Trophoblast cell (in vitro differentiated cells and primary cell): ENCODE results near the gene DLEC1. TPM values are rescaled to one million over a fixed set of nuclear protein-coding genes. Genes with fewer than 3 reads are reported as not detected.

Source experiments
- DNase-seq, 2 donors: peaks; one replicate each; pipeline ENCODE4 v3.0.0-alpha.2; 2016
- H2AFZ ChIP-seq: 2 replicates; pipeline ENCODE4 v1.6.1; 2013; ENCODE audit warnings: low read length, moderate library complexity, mild to moderate bottlenecking; ENCODE audit not compliant: insufficient read depth, poor library complexity
- H2AK5ac ChIP-seq: 2 replicates; pipeline ENCODE4 v1.6.1; 2013; ENCODE audit warnings: mild to moderate bottlenecking, low read length
- H2BK120ac ChIP-seq: 2 replicates; pipeline ENCODE4 v1.6.1; 2013; ENCODE audit warnings: low read length, mild to moderate bottlenecking, moderate library complexity; ENCODE audit not compliant: insufficient read depth, poor library complexity
- H2BK12ac ChIP-seq: 2 replicates; pipeline ENCODE4 v1.6.1; 2013; ENCODE audit warnings: mild to moderate bottlenecking, low read length, moderate library complexity
- H2BK5ac ChIP-seq: 2 replicates; pipeline ENCODE4 v1.6.1; 2013; ENCODE audit warnings: low read length, low read depth, moderate library complexity, mild to moderate bottlenecking; ENCODE audit not compliant: poor library complexity
- H3K14ac ChIP-seq: 2 replicates; pipeline ENCODE4 v1.6.1; 2013; ENCODE audit warnings: mild to moderate bottlenecking, low read length
- H3K18ac ChIP-seq: 2 replicates; pipeline ENCODE4 v1.6.1; 2013; ENCODE audit warnings: mild to moderate bottlenecking, low read length
- H3K23ac ChIP-seq: 2 replicates; pipeline ENCODE4 v1.6.1; 2013; ENCODE audit warnings: low read length
- H3K27ac ChIP-seq: 2 replicates; pipeline ENCODE4 v1.5.1; 2013; ENCODE audit warnings: low read depth, mild to moderate bottlenecking, inconsistent platforms, low read length, moderate library complexity
- H3K27me3 ChIP-seq: 2 replicates; pipeline ENCODE4 v1.6.1; 2013; ENCODE audit warnings: inconsistent platforms, mild to moderate bottlenecking, low read length, moderate library complexity; ENCODE audit not compliant: insufficient read depth
- H3K36me3 ChIP-seq, 2 experiments: 1 replicate in 1 of 2; 2 replicates in 1 of 2; pipeline ENCODE4 v1.6.1; 2013; ENCODE audit warnings: low read length in 2 of 2, mild to moderate bottlenecking in 2 of 2, moderate library complexity in 1 of 2; ENCODE audit not compliant: insufficient read depth in 2 of 2, control insufficient read depth in 1 of 2
- H3K4ac ChIP-seq: 2 replicates; pipeline ENCODE4 v1.6.1; 2013; ENCODE audit warnings: low read depth, mild to moderate bottlenecking, low read length, moderate library complexity
- H3K4me1 ChIP-seq, 2 experiments: 1 replicate in 1 of 2; 2 replicates in 1 of 2; pipeline ENCODE4 v1.6.1; 2013; ENCODE audit warnings: low read length in 2 of 2, mild to moderate bottlenecking in 2 of 2, moderate library complexity in 1 of 2; ENCODE audit not compliant: insufficient read depth in 2 of 2, control insufficient read depth in 1 of 2
- H3K4me2 ChIP-seq: 2 replicates; pipeline ENCODE4 v1.6.1; 2013; ENCODE audit warnings: inconsistent platforms, mild to moderate bottlenecking, low read length, moderate library complexity
- H3K4me3 ChIP-seq: 2 replicates; pipeline ENCODE4 v1.5.1; 2013; ENCODE audit warnings: mild to moderate bottlenecking, low read depth, low read length, inconsistent platforms
- H3K79me1 ChIP-seq: one replicate; pipeline ENCODE4 v1.6.1; 2013; ENCODE audit warnings: low read length
- H3K79me2 ChIP-seq: 2 replicates; pipeline ENCODE4 v1.6.1; 2013; ENCODE audit warnings: low read length, mild to moderate bottlenecking; ENCODE audit not compliant: control insufficient read depth, insufficient read depth, poor library complexity
- H3K9ac ChIP-seq: 2 replicates; pipeline ENCODE4 v1.6.1; 2013; ENCODE audit warnings: mild to moderate bottlenecking, low read length
- H3K9me3 ChIP-seq: 2 replicates; pipeline ENCODE4 v1.6.1; 2013; ENCODE audit warnings: low read depth, mild to moderate bottlenecking, control low read depth, inconsistent platforms, low read length; ENCODE audit not compliant: insufficient read depth
- H4K12ac ChIP-seq: 2 replicates; pipeline ENCODE4 v1.6.1; 2013; ENCODE audit warnings: low read depth, mild to moderate bottlenecking, low read length, moderate library complexity
- H4K8ac ChIP-seq: 2 replicates; pipeline ENCODE4 v1.6.1; 2013; ENCODE audit warnings: low read depth, mild to moderate bottlenecking, low read length, moderate library complexity
- H4K91ac ChIP-seq: one replicate; pipeline ENCODE4 v1.6.1; 2013; ENCODE audit warnings: low read depth, mild to moderate bottlenecking, low read length, moderate library complexity
- WGBS: extraction: QIAGEN DNeasy Blood & Tissue Kit; methylation state at CpG from one replicate; pipeline ENCODE4 v1.1.7; 2013; ENCODE audit warnings: missing lambda C conversion rate; ENCODE audit not compliant: insufficient read length, insufficient coverage; ENCODE audit errors: extremely low coverage; 5-methylcytosine and 5-hydroxymethylcytosine counted together
- polyA plus RNA-seq: library from polyadenylated mRNA; stranded (reverse); fragments of 200-250 nt; gene quantifications from 2 replicates; pipeline ENCODE4 v1.2.3, GENCODE V29; 2013

DLEC1 gene, protein sequence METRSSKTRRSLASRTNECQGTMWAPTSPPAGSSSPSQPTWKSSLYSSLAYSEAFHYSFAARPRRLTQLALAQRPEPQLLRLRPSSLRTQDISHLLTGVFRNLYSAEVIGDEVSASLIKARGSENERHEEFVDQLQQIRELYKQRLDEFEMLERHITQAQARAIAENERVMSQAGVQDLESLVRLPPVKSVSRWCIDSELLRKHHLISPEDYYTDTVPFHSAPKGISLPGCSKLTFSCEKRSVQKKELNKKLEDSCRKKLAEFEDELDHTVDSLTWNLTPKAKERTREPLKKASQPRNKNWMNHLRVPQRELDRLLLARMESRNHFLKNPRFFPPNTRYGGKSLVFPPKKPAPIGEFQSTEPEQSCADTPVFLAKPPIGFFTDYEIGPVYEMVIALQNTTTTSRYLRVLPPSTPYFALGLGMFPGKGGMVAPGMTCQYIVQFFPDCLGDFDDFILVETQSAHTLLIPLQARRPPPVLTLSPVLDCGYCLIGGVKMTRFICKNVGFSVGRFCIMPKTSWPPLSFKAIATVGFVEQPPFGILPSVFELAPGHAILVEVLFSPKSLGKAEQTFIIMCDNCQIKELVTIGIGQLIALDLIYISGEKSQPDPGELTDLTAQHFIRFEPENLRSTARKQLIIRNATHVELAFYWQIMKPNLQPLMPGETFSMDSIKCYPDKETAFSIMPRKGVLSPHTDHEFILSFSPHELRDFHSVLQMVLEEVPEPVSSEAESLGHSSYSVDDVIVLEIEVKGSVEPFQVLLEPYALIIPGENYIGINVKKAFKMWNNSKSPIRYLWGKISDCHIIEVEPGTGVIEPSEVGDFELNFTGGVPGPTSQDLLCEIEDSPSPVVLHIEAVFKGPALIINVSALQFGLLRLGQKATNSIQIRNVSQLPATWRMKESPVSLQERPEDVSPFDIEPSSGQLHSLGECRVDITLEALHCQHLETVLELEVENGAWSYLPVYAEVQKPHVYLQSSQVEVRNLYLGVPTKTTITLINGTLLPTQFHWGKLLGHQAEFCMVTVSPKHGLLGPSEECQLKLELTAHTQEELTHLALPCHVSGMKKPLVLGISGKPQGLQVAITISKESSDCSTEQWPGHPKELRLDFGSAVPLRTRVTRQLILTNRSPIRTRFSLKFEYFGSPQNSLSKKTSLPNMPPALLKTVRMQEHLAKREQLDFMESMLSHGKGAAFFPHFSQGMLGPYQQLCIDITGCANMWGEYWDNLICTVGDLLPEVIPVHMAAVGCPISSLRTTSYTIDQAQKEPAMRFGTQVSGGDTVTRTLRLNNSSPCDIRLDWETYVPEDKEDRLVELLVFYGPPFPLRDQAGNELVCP (N-terminal part only)
- 0.03 and 0.45 TPM in 2 replicates for polyA plus RNA-seq

DNA sequence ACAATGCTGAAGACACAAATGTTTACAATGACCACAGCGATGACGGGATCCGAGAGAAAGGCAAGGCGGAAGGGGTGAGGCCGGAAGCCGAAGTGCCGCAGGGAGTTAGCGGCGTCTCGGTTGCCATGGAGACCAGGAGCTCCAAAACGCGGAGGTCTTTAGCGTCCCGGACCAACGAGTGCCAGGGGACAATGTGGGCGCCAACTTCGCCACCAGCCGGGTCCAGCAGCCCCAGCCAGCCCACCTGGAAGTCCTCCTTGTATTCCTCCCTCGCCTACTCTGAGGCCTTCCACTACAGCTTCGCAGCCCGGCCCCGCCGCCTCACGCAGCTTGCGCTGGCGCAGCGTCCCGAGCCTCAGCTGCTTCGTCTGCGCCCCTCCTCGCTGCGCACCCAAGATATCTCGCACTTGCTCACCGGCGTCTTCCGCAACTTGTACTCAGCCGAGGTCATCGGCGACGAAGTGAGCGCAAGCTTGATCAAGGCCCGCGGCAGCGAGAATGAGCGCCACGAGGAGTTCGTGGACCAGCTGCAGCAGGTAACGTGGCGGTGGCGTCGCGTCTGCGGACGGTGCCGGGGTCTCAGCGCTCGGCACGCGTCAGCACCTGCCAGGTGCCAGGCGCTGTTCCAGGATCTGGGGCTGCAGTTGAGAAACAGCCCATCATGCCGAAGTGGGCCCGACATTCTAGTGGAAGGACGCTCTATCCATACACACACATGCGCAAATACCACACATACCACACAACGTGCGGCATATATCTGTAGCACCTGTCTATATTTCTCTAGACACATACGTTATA is at the start of gene DLEC1:
Gene DLEC1 (plus strand): TSS at position 108 of the 798 bp plus-strand sequence. CDS start 18 bp downstream, at position 126.
- Histone ChIP-seq H3K4me2 (peak within 1 kb of the TSS; percentile 87), H2AK5ac (no peak within 1 kb of the TSS), H4K91ac (no peak within 1 kb of the TSS), H3K4me1 (peaks cover 7 to 8% of the 10 kb centered on the region in 2 experiments), H3K4ac (no peak within 1 kb of the TSS), H4K8ac (peak within 1 kb of the TSS; percentile 26), H3K14ac (no peak within 1 kb of the TSS), H3K4me3 (peak within 1 kb of the TSS; percentile 65), H3K79me1 (no peaks in the 10 kb centered on the region), H3K23ac (no peak within 1 kb of the TSS), H3K27me3 (peaks cover 6% of the 10 kb centered on the region), H2BK5ac (no peak within 1 kb of the TSS), H2AFZ (peak within 1 kb of the TSS; percentile 62), H3K27ac (no peak within 1 kb of the TSS), H3K9me3 (no peaks in the 10 kb centered on the region), H3K18ac (no peak within 1 kb of the TSS), H4K12ac (no peak within 1 kb of the TSS), H2BK12ac (no peak within 1 kb of the TSS), H3K9ac (no peak within 1 kb of the TSS), H3K36me3 (no peaks in the 10 kb centered on the region), H2BK120ac (no peak within 1 kb of the TSS), H3K79me2 (no peaks in the 10 kb centered on the region)
- WGBS, result no CpG with 5 or more reads among the region's 67 CpGs
- DNase-seq, result peak; percentile 46 to 65

DNA sequence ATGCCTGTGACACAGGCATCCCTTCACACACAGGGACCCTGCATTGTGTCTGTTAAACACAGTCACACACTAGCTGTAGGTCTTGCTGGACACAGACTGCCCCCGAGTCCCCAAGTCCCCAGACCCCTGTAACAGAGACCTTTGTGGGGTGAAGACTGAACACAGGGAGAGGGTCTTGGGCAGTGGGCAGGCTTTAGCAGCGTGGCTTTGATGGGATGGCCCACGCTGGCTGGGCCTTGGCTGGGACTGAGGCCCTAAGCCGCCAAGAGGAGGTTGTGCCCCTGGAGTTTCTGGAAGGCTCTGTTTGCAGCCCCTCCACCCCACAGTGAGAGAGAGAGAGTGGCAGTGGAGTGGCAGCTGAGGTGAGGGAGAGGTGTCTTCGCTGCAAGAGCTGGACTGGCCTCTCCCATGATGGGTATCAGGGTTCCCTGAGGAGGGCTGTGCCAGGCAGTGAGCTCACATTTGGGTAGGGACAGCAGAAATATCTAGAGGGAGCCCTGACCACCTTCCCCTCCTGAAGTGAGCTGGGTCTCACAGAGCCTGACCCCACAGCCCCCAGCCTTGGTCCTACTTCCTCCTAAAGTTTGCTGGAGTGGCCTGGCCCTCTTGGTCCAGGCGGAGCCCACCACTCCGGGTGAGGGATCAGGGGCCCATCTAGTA is 49.1 kb upstream of the DLEC1 start:
- no peak overlapping the region for H2BK12ac ChIP-seq
- H3K9ac ChIP-seq, result no peak overlapping the region
- DNase-seq, result no peak

DNA sequence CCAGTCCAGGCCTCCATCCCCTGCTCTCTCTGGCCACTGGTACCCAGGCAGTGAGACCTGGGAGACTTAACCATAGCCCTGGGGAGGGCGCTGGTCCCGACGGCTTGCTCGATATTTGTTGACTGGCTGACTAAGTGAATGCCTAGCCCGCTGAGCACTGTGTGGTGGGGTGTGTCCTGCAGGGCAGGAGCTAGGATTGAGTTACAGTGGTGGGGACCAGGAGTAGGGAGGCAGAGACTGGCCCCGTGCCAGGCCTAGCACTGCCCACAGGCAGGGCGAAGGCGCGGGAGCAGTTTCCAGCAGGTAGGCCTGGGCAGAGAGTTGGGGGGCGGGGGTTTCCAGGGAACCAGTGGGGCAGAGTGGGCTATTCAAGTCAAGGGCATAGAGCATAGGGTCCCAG is 48.5 kb upstream of the DLEC1 start, which contains the start of gene VILL:
Gene VILL (plus strand): TSS at position 260 of the 400 bp plus-strand sequence. CDS start 2,887 bp downstream, outside the sequence.
- no peak within 1 kb of the TSS for H2BK120ac ChIP-seq
- no peak within 1 kb of the TSS for H4K12ac ChIP-seq
- H3K27me3 ChIP-seq, result no peaks in the 10 kb centered on the region
- H4K91ac ChIP-seq, result no peak within 1 kb of the TSS
- H3K9me3 ChIP-seq, result peaks cover 2% of the 10 kb centered on the region
- H2AK5ac ChIP-seq, result no peak within 1 kb of the TSS
- no peak within 1 kb of the TSS for H3K4me3 ChIP-seq
- no peak within 1 kb of the TSS for H3K4me2 ChIP-seq
- H3K14ac ChIP-seq, result no peak within 1 kb of the TSS
- H2BK12ac ChIP-seq, result no peak within 1 kb of the TSS
- H3K27ac ChIP-seq, result no peak within 1 kb of the TSS
- no peaks in the 10 kb centered on the region for H3K36me3 ChIP-seq
- no CpG with 5 or more reads among the region's 10 CpGs for WGBS
- DNase-seq, result no peak
- H2AFZ ChIP-seq, result no peak within 1 kb of the TSS
- no peak within 1 kb of the TSS for H3K4ac ChIP-seq
- no peak within 1 kb of the TSS for H4K8ac ChIP-seq
- no peak within 1 kb of the TSS for H3K23ac ChIP-seq
- no peak within 1 kb of the TSS for H3K9ac ChIP-seq
- H3K18ac ChIP-seq, result no peak within 1 kb of the TSS
- H3K4me1 ChIP-seq, result peaks cover 5 to 6% of the 10 kb centered on the region in 2 experiments
- H3K79me1 ChIP-seq, result peaks cover 5% of the 10 kb centered on the region
- H2BK5ac ChIP-seq, result no peak within 1 kb of the TSS
- peaks cover 3% of the 10 kb centered on the region for H3K79me2 ChIP-seq

More for the DNA sequence above, 49.1 kb upstream of the DLEC1 start:
- H3K4ac ChIP-seq, result no peak overlapping the region
- no peak overlapping the region for H3K18ac ChIP-seq
- no peak overlapping the region for H3K23ac ChIP-seq
- no peak overlapping the region for H4K8ac ChIP-seq
- H3K4me2 ChIP-seq, result no peak overlapping the region
- no peak overlapping the region for H4K12ac ChIP-seq
- peaks cover 5 to 6% of the 10 kb centered on the region in 2 experiments for H3K4me1 ChIP-seq
- no peaks in the 10 kb centered on the region for H3K36me3 ChIP-seq
- H3K79me2 ChIP-seq, result peaks cover 3% of the 10 kb centered on the region
- no peak overlapping the region for H3K4me3 ChIP-seq
- H2BK5ac ChIP-seq, result no peak overlapping the region
- H3K27me3 ChIP-seq, result no peaks in the 10 kb centered on the region
- WGBS, result no CpG with 5 or more reads among the region's 7 CpGs
- no peak overlapping the region for H3K14ac ChIP-seq
- H3K27ac ChIP-seq, result no peak overlapping the region
- peaks cover 5% of the 10 kb centered on the region for H3K79me1 ChIP-seq
- H4K91ac ChIP-seq, result no peak overlapping the region
- no peak overlapping the region for H2AK5ac ChIP-seq
- H2AFZ ChIP-seq, result no peak overlapping the region
- H3K9me3 ChIP-seq, result no peaks in the 10 kb centered on the region
- H2BK120ac ChIP-seq, result no peak overlapping the region
